ENCODE measurements around the gene HBS1L. TPM values are rescaled to one million over a fixed set of nuclear protein-coding genes. Genes with fewer than 3 reads are reported as not detected.

HBS1L gene
- polyA plus RNA-seq, 1 of the 3 experiments (the other 2 are of a cell fraction), result 19.0 TPM

GRCh38 chr6:135086414-135086764, 31.8 kb upstream of the HBS1L start:
- TF ChIP-seq GATA2 (CRISPR knock-in tag; IDR thresholded peaks at IDR 0.05) (no peak), RFX5 (IDR thresholded peaks at IDR 0.05; ENCODE audit: low read length) (no peak), RAD21 (IDR thresholded peaks at IDR 0.05; ENCODE audit: low read length) (no peak), TAF1 (IDR thresholded peaks at IDR 0.05; ENCODE audit: borderline replicate concordance, low read depth, low read length) (no peak), TCF12 (IDR thresholded peaks at IDR 0.05) (no peak), JUND (IDR thresholded peaks at IDR 0.05) (no peak), NFIC (IDR thresholded peaks at IDR 0.05; ENCODE audit: borderline replicate concordance) (no peak), IRF3 (IDR thresholded peaks at IDR 0.05; ENCODE audit: low read depth, low read length) (no peak), CHD2 (IDR thresholded peaks at IDR 0.05; ENCODE audit: low read length, partially characterized antibody) (no peak), MXI1 (IDR thresholded peaks at IDR 0.05; ENCODE audit: low read depth, low read length) (no peak), POLR2AphosphoS5 (IDR thresholded peaks at IDR 0.05; ENCODE audit: low read depth, low read length) (no peak), PBX3 (IDR thresholded peaks at IDR 0.05) (no peak), RXRA (IDR thresholded peaks at IDR 0.05; ENCODE audit: borderline replicate concordance, low read depth) (no peak), YY1 (IDR thresholded peaks at IDR 0.05; ENCODE audit: low read depth) (no peak), FOXJ3 (CRISPR knock-in tag; IDR thresholded peaks at IDR 0.05) (no peak), EP300 (IDR thresholded peaks at IDR 0.05; ENCODE audit: borderline replicate concordance in 1 of 2, low read depth in 1 of 2, low read length in 1 of 2) (no peak), SMC3 (IDR thresholded peaks at IDR 0.05; ENCODE audit: low read depth, low read length) (no peak), ZBTB33 (IDR thresholded peaks at IDR 0.05; ENCODE audit: borderline replicate concordance, low read depth) (no peak), USF2 (IDR thresholded peaks at IDR 0.05; ENCODE audit: borderline replicate concordance, low read depth, low read length) (no peak), FOSL2 (IDR thresholded peaks at IDR 0.05; ENCODE audit: borderline replicate concordance, low read depth) (no peak)
- Histone ChIP-seq H3K4me3 (ENCODE audit: low read depth in 2 of 2, low read length in 1 of 2) (no peak overlapping the region), H3K79me2 (ENCODE audit: insufficient read depth) (no peaks in the 10 kb centered on the region), H3K4me1 (ENCODE audit: control insufficient read depth in 1 of 2, insufficient read depth in 2 of 2, low read depth in 1 of 2, low read length in 1 of 2) (peaks cover 0 to 3% of the 10 kb centered on the region in 2 experiments; a peak in 1 of 4 replicates), H3K4me2 (no peak overlapping the region), H3K27me3 (ENCODE audit: insufficient read depth) (no peaks in the 10 kb centered on the region), H3K27ac (ENCODE audit: low read depth in 2 of 2, low read length in 1 of 2) (no peak overlapping the region), H2AFZ (ENCODE audit: low read depth) (peak overlapping the region; percentile 68; the same call in 1 of the 2 replicates), H3K9me3 (peaks cover 9% of the 10 kb centered on the region; the same call in 1 of the 2 replicates), H3K36me3 (replicated peaks in 1 of 2; ENCODE audit: control insufficient read depth in 1 of 2, insufficient read depth in 2 of 2, low read length in 1 of 2) (no peaks in the 10 kb centered on the region), H3F3A (replicated peaks; ENCODE audit: insufficient read depth) (no peaks in the 10 kb centered on the region), H3K9ac (no peak overlapping the region), H3K9me2 (no peaks in the 10 kb centered on the region), H4K20me1 (ENCODE audit: insufficient read depth) (no peaks in the 10 kb centered on the region)
- ChIA-PET POLR2A (no interaction called here), CTCF (interaction anchor here (0.8 kb wide), 1 partner anchor 33 kb away, joined by 3 read pairs; no protein-coding TSS in a partner anchor)
- DNase-seq, result no peak
- WGBS (ENCODE audit: low lambda C conversion rate), result 35% methylated on average over 5 of the region's 5 CpGs
